Lower leg skin (tissue), 3 donors: ENCODE data around the gene MCOLN2.

Experiments used
- CTCF ChIP-seq, 3 donors: fragments of 450-650 bp; IDR thresholded peaks; one replicate each; pipeline ENCODE4 v1.5.1; 2016; ENCODE audit warnings: antibody characterized with exemption in 3 of 3, mild to moderate bottlenecking in 3 of 3, moderate library complexity in 2 of 3
- POLR2A ChIP-seq, 2 donors: fragments of 450-650 bp; IDR thresholded peaks; one replicate each; pipeline ENCODE4 v1.6.1; 2016 to 2017; ENCODE audit warnings: antibody characterized with exemption in 2 of 2, mild to moderate bottlenecking in 1 of 2, moderate library complexity in 1 of 2

GRCh38 chr1:84972377-84972987 is 24.4 kb downstream of the MCOLN2 start:
- TF ChIP-seq CTCF (IDR thresholded peaks at IDR 0.05) (no peak), POLR2A (IDR thresholded peaks at IDR 0.05) (no peak)
